Endothelial cell (in vitro differentiated cells): ENCODE data around the gene PIGS. TPM values are rescaled to one million over a fixed set of nuclear protein-coding genes. Genes with fewer than 3 reads are reported as not detected.
"Not testable (repeated sequence)": the region's sequence is repeated elsewhere in the genome, so short reads cannot be mapped to it uniquely, and the experiment has no call there.

Experiments used
- DNase-seq: peaks from one replicate; pipeline ENCODE4 v3.0.0; 2021; ENCODE audit warnings: low spot score
- H3K27ac Mint-ChIP-seq: one replicate; pipeline ENCODE4 v1.8.0; 2021; ENCODE audit warnings: mixed read lengths, inconsistent platforms; ENCODE audit not compliant: unreplicated experiment
- H3K27me3 Mint-ChIP-seq: one replicate; pipeline ENCODE4 v1.8.0; 2021; ENCODE audit warnings: mild to moderate bottlenecking, moderate library complexity, mixed read lengths, inconsistent platforms; ENCODE audit not compliant: unreplicated experiment
- H3K36me3 Mint-ChIP-seq: one replicate; pipeline ENCODE4 v1.8.0; 2021; ENCODE audit warnings: mild to moderate bottlenecking, low read depth, mixed read lengths, inconsistent platforms; ENCODE audit not compliant: unreplicated experiment
- H3K4me1 Mint-ChIP-seq: one replicate; pipeline ENCODE4 v1.8.0; 2021; ENCODE audit warnings: mild to moderate bottlenecking, mixed read lengths, inconsistent platforms; ENCODE audit not compliant: unreplicated experiment
- H3K4me3 Mint-ChIP-seq: one replicate; pipeline ENCODE4 v1.8.0; 2021; ENCODE audit warnings: mild to moderate bottlenecking, mixed read lengths, inconsistent platforms; ENCODE audit not compliant: unreplicated experiment
- H3K9me3 Mint-ChIP-seq: one replicate; pipeline ENCODE4 v1.8.0; 2021; ENCODE audit warnings: mixed read lengths, inconsistent platforms; ENCODE audit not compliant: unreplicated experiment
- total RNA-seq: library from RNA; stranded (reverse); fragmentation: NEBNext Ultra II Directional; extraction: Animal tissue kit (Norgen Biotek cat#: 25700); gene quantifications from one replicate; pipeline ENCODE4 v1.2.1, GENCODE V29; 2021; ENCODE audit not compliant: unreplicated experiment
- TF ChIP-seq, protein P1 (sequence below): fragments of 200-600 bp; sonication (generic); IDR thresholded peaks from one replicate; pipeline ENCODE4 v1.5.0; 2021; ENCODE audit warnings: antibody characterized with exemption; ENCODE audit not compliant: unreplicated experiment

PIGS gene
- total RNA-seq, 1 donor from 2014 or later, result 53.6 TPM

GRCh38 chr17:28576758-28577465 lies 5.6 kb upstream of the PIGS start, which contains the start of gene ALDOC:
Gene ALDOC (minus strand): TSS chr17:28576895. CDS start chr17:28575532, 1,363 bp downstream.
- H3K4me1 Mint-ChIP-seq, result peaks cover 7% of the 10 kb centered on the region
- H3K4me3 Mint-ChIP-seq, result peak within 1 kb of the TSS; percentile 76
- peaks cover 19% of the 10 kb centered on the region for H3K36me3 Mint-ChIP-seq
- peaks cover 10% of the 10 kb centered on the region for H3K27me3 Mint-ChIP-seq
- DNase-seq, result peak; percentile 87
- no peaks in the 10 kb centered on the region for H3K9me3 Mint-ChIP-seq
- H3K27ac Mint-ChIP-seq, result no peak within 1 kb of the TSS
- TF ChIP-seq, protein P1, sequence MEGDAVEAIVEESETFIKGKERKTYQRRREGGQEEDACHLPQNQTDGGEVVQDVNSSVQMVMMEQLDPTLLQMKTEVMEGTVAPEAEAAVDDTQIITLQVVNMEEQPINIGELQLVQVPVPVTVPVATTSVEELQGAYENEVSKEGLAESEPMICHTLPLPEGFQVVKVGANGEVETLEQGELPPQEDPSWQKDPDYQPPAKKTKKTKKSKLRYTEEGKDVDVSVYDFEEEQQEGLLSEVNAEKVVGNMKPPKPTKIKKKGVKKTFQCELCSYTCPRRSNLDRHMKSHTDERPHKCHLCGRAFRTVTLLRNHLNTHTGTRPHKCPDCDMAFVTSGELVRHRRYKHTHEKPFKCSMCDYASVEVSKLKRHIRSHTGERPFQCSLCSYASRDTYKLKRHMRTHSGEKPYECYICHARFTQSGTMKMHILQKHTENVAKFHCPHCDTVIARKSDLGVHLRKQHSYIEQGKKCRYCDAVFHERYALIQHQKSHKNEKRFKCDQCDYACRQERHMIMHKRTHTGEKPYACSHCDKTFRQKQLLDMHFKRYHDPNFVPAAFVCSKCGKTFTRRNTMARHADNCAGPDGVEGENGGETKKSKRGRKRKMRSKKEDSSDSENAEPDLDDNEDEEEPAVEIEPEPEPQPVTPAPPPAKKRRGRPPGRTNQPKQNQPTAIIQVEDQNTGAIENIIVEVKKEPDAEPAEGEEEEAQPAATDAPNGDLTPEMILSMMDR, result no peak

- not testable (repeated sequence) for H3K9me3 Mint-ChIP-seq, H3K4me1 Mint-ChIP-seq, H3K27me3 Mint-ChIP-seq, H3K27ac Mint-ChIP-seq, DNase-seq
- Mint-ChIP-seq H3K36me3 (peaks cover 19% of the 10 kb centered on the region), H3K4me3 (peak overlapping the region; percentile 76)
Measured at GRCh38 chr17:28576016-28576415, 4.7 kb upstream of the PIGS start.

DNA sequence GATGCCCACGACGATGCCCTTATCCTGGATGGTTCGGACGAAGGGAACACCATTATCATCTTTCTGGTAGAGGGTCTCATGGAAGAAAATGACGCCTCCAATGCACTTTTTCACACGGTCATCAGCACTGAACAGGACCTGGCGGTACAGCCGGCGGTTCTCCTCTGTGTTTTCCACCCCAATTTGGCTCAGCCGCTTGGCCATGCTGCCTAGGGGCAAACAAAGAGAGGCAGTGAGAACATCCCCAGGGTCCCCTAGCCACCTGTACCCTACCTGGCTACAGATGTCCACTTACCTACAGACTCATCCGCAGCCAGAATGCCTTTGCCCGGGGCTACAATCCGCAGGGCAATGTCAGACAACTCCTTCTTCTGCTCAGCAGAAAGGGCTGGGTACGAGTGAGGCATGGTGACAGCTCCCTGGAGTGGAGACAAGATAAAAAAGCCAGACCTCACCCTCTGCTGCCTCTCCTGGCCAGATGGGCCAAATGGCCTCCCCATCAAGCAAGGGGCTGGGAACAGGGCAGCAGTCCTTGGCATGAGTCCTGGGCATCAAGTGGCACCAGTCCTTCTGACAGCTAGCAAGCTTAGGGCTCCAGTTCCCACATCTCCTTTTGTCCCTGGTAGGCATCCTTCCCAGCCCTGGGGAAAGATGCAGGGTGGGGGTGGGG lies 3.9 kb upstream of the PIGS start:
- Mint-ChIP-seq H3K4me1 (peaks cover 11% of the 10 kb centered on the region), H3K9me3 (no peaks in the 10 kb centered on the region), H3K4me3 (no peak overlapping the region), H3K27ac (no peak overlapping the region), H3K36me3 (peaks cover 15% of the 10 kb centered on the region), H3K27me3 (peaks cover 8% of the 10 kb centered on the region)
- no peak for DNase-seq
- TF ChIP-seq, protein P1, result no peak

DNA sequence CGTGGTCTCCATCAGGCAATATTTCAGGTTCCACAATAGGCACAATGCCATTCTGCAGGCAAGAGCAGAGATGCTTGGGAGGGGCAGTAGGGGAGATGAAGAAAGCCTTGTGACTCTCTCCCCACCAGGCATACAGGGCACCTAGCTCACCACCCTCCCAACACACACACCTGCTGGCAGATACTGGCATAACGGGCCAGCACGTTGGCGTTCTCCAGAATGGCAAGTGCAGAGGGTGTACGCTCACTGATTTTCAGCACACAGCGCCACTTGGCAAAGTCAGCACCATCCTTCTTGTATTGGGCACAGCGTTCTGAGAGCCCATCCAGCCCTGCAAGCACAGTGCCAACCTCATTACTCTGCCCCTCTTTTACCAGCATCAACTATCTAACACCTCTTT lies 3.2 kb upstream of the PIGS start:
- TF ChIP-seq, protein P1, result no peak
- no peak for DNase-seq
- Mint-ChIP-seq H3K4me3 (no peak overlapping the region), H3K9me3 (no peaks in the 10 kb centered on the region), H3K27ac (no peak overlapping the region), H3K36me3 (peaks cover 11% of the 10 kb centered on the region), H3K4me1 (peaks cover 11% of the 10 kb centered on the region), H3K27me3 (peaks cover 8% of the 10 kb centered on the region)

DNA sequence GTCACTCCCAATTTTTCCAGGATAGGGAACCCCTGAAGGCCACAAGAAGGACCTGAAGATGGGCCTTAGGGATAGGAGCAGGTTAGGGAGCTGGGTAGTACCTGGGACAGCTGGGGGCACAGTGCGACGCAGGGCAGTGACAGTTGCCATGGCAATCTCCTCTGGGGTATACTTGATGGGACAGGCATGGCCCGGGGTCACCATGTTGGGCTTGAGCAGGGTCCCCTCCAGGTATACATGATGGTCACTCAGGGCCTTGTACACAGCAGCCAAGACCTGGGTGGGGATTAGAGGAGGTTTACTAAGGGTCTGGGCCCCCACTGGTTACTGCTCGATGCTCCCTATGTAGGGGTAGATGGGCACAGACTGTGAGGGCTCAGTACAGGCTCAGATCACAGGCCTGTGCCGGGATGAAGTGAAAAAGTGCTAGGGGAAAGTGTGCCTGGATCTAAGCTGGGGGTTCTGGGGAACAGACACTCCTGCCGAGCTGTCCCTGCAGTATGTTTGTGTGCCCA lies 2.7 kb upstream of the PIGS start:
- Mint-ChIP-seq H3K27me3 (peaks cover 8% of the 10 kb centered on the region), H3K36me3 (peaks cover 11% of the 10 kb centered on the region), H3K27ac (no peak overlapping the region), H3K4me3 (no peak overlapping the region), H3K9me3 (no peaks in the 10 kb centered on the region), H3K4me1 (peaks cover 11% of the 10 kb centered on the region)
- TF ChIP-seq, protein P1, result no peak
- DNase-seq, result no peak
